ENCODE data around the gene POPDC2.
A peak's percentile ranks its signal among the peaks of the same experiment; 100 is the strongest.

POPDC2 gene

DNA sequence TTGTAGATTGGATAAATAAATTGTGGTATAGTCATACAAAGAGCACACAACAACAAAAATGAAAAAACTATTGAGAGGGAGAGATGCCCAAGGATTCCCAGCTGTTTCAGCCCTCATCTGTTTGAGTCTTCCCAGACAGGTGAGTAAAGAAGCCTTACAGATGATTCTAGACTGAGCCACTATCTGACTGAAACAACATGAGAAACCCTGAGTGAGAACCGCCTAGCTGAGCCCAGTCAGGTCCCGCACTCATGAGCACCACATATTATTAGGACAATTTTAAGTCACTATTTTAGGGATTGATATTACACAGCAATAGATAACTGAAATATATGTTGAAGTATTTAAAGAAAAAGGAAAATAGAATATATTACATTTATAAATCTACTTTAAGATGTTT lies 19.0 kb downstream of the POPDC2 start:
- Histone ChIP-seq H3K27ac (ENCODE audit: low read depth, low read length) (no peak overlapping the region), H3K4me1 (ENCODE audit: control insufficient read depth in 5 of 5, insufficient read depth in 5 of 5, low read length in 5 of 5) (peaks cover 0 to 29% (median 13%) of the 10 kb centered on the region in 5 donors), H3K4me3 (ENCODE audit: low read depth in 1 of 5, low read length in 5 of 5) (no peak overlapping the region), H3K36me3 (ENCODE audit: control insufficient read depth in 5 of 5, insufficient read depth in 5 of 5, low read length in 5 of 5) (peaks cover 0 to 12% (median 6%) of the 10 kb centered on the region in 5 donors), H3K27me3 (ENCODE audit: control insufficient read depth in 5 of 5, insufficient read depth in 4 of 5, low read length in 5 of 5) (no peaks in the 10 kb centered on the region), H3K9me3 (ENCODE audit: control insufficient read depth in 5 of 5, low read length in 5 of 5) (no peaks in the 10 kb centered on the region), H3K9ac (ENCODE audit: low read length in 5 of 5) (no peak overlapping the region)

DNA sequence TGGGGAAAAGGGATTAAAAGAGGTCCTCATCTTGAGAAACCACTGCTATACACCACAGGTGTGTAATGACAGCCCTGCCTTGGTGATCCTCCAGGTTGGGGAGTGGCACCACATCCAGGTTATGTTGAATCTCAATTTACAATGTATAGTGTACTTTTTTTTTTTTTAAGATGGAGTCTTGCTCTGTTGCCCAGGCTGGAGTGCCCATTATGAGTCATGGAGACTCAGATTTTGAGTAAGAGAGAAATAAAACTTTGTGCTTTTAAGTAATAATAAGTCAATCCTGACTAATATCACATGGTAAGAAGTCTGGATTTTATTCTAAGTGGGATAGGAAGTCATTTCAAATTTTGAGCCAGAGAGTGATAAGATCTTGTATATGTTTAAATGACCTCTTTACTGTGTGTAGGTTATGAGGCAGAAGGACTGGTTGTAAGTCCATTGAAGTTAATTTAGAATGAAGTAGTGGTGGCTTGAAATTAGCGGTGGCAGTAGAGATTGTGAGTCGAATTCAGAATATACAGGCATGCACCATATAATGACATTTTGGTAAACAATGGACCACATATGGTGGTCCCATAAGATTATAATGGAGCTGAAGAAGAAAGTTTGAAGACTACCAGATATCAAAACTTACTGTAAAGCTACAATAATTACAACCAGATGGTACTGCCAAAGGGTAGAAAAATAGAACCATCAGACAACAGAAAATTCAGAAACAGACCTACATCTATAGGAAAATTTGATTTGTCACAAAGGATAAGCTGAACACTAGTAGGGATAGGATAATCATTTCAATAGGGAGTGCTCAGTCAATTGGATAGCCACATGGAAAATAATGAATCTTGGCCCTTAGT lies 20.7 kb downstream of the POPDC2 start:
- Histone ChIP-seq H3K36me3 (ENCODE audit: control insufficient read depth in 5 of 5, insufficient read depth in 5 of 5, low read length in 5 of 5) (peaks cover 0 to 12% (median 6%) of the 10 kb centered on the region in 5 donors), H3K4me1 (ENCODE audit: control insufficient read depth in 5 of 5, insufficient read depth in 5 of 5, low read length in 5 of 5) (peaks cover 0 to 39% (median 17%) of the 10 kb centered on the region in 5 donors), H3K9me3 (ENCODE audit: control insufficient read depth in 5 of 5, low read length in 5 of 5) (no peaks in the 10 kb centered on the region), H3K27ac (ENCODE audit: low read depth, low read length) (peak overlapping the region; percentile 27), H3K4me3 (ENCODE audit: low read depth in 1 of 5, low read length in 5 of 5) (no peak overlapping the region), H3K27me3 (ENCODE audit: control insufficient read depth in 5 of 5, insufficient read depth in 4 of 5, low read length in 5 of 5) (no peaks in the 10 kb centered on the region), H3K9ac (ENCODE audit: low read length in 5 of 5) (no peak overlapping the region)

DNA sequence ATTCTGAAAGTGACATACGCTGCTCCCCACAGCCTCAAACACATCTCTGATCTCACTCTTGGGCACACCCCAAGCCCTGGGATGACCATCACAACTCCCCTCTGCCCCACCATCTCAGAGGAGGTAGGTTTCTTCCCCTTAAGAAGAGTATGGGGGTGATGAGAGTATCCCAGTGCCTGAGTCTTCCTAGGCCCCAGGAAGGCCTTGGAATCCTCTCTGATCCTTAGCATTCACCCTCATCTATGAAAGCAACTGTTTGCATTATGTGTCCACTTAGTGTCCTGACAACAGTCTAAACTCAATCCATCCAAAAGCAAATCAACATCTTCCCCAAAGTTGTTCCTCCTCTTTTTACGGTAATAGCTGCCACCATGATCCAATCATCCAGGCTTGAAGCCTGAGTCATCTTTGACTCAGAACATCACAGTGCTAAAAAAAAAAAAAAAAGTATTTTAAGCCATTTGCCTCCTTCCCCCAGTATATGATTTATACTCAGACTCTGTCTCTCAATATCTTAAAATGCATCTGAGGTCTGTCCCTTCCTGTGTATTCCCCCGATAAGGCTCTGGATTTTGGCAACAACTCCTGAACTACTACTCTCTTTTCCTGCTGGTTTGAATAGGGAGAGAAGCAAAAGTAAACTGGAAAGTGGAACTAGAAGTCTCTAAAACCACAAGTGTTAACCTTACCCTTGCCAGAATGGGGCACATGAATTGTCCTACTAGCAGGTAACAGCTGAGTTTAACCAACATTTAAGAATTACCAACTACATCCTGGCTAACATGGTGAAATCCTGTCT lies 22.5 kb downstream of the POPDC2 start:
- Histone ChIP-seq H3K36me3 (ENCODE audit: control insufficient read depth in 5 of 5, insufficient read depth in 5 of 5, low read length in 5 of 5) (peaks cover 0 to 9% (median 4%) of the 10 kb centered on the region in 5 donors), H3K9ac (ENCODE audit: low read length in 5 of 5) (peak overlapping the region in 4 of 5 donors; percentile 4 to 65 (median 38)), H3K9me3 (ENCODE audit: control insufficient read depth in 5 of 5, low read length in 5 of 5) (no peaks in the 10 kb centered on the region), H3K4me3 (ENCODE audit: low read depth in 1 of 5, low read length in 5 of 5) (peak overlapping the region in 4 of 5 donors; percentile 20 to 38 (median 26)), H3K4me1 (ENCODE audit: control insufficient read depth in 5 of 5, insufficient read depth in 5 of 5, low read length in 5 of 5) (peaks cover 0 to 39% (median 17%) of the 10 kb centered on the region in 5 donors), H3K27ac (ENCODE audit: low read depth, low read length) (peak overlapping the region; percentile 88), H3K27me3 (ENCODE audit: control insufficient read depth in 5 of 5, insufficient read depth in 4 of 5, low read length in 5 of 5) (no peaks in the 10 kb centered on the region)

DNA sequence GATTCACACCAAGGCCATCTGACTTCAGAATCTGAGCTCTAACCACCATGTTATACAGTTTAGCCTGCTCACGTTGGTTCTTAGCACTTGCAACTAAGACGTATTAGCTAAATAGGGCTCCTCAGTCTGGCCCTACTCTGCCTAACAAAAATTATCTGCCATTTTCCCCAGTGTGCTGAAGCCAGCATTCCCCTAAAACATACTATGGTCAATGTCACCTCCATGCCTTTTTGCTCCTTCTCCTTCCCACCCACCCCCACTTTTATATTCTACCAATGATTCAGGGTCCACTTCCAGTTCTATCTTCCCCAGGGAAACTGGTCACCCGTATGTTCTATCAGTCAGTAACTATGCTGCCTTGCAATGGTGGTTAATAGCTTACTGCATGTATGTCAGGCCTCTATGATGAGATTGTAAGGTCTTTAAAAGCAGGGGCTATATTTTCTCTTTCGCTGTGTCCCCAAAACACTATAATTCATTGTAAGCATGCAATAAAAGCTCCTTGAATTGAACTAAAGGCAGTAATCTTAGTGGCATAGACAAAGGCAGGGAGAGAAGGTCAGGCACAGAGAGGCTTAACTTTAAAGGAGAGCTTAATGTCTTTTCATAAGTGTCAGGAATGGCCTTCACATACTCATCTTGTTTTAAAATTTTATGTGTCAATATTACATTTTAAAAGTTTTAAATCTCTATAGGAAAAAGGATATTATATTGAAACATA lies 23.3 kb downstream of the POPDC2 start:
- Histone ChIP-seq H3K27me3 (ENCODE audit: control insufficient read depth in 5 of 5, insufficient read depth in 4 of 5, low read length in 5 of 5) (no peaks in the 10 kb centered on the region), H3K4me1 (ENCODE audit: control insufficient read depth in 5 of 5, insufficient read depth in 5 of 5, low read length in 5 of 5) (peaks cover 0 to 42% (median 17%) of the 10 kb centered on the region in 5 donors), H3K9ac (ENCODE audit: low read length in 5 of 5) (peak overlapping the region in 2 of 5 donors; percentile 8 to 27), H3K9me3 (ENCODE audit: control insufficient read depth in 5 of 5, low read length in 5 of 5) (no peaks in the 10 kb centered on the region), H3K27ac (ENCODE audit: low read depth, low read length) (peak overlapping the region; percentile 88), H3K4me3 (ENCODE audit: low read depth in 1 of 5, low read length in 5 of 5) (peak overlapping the region in 1 of 5 donors; percentile 20), H3K36me3 (ENCODE audit: control insufficient read depth in 5 of 5, insufficient read depth in 5 of 5, low read length in 5 of 5) (peaks cover 0 to 4% (median 3%) of the 10 kb centered on the region in 5 donors)

DNA sequence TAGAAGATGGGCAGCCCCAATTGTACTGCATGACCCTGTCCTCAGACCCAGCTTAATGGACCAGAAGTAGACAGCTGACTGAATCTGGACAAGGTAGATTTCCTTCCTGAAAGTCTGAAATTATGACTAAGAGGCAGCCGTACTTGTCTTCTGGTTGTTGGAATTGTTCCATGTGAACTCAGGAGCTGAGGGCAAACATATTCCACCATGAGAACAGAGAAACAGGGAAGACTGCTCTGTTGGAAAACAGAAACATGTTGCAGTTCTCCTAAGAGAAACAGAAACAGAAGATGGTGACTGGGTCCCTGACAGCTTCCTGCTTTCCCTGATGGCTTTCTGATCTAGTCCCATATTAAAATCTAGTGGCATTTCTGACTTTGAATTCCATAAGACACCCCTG lies 24.1 kb downstream of the POPDC2 start:
- peaks cover 0 to 3% (median 0%) of the 10 kb centered on the region in 5 donors for H3K36me3 ChIP-seq (ENCODE audit: control insufficient read depth in 5 of 5, insufficient read depth in 5 of 5, low read length in 5 of 5)
- H3K27ac ChIP-seq (ENCODE audit: low read depth, low read length) = peak overlapping the region; percentile 88
- H3K4me1 ChIP-seq (ENCODE audit: control insufficient read depth in 5 of 5, insufficient read depth in 5 of 5, low read length in 5 of 5) = peaks cover 0 to 44% (median 17%) of the 10 kb centered on the region in 5 donors
- no peaks in the 10 kb centered on the region for H3K27me3 ChIP-seq (ENCODE audit: control insufficient read depth in 5 of 5, insufficient read depth in 4 of 5, low read length in 5 of 5)
- H3K9me3 ChIP-seq (ENCODE audit: control insufficient read depth in 5 of 5, low read length in 5 of 5) = no peaks in the 10 kb centered on the region
- H3K4me3 ChIP-seq (ENCODE audit: low read depth in 1 of 5, low read length in 5 of 5) = no peak overlapping the region
- H3K9ac ChIP-seq (ENCODE audit: low read length in 5 of 5) = no peak overlapping the region

DNA sequence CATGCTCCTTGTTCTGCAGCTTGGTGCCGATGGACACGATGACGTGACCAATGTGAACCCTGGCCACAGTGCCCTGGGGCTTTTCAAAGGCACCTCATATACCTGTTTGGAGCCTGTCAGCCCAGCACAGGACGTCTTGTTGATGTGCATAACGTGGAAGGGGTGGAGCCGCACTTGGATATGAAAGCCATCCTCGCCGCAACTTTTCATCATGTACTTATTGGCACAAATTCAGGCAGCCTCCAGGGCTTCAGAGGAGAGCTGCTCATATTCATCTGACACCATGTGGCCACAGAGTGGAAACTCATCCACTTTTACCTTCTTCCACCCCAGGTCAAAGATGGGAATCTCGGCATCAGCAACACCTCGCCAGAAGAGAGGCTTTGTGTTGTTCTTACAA lies 24.7 kb downstream of the POPDC2 start:
- H3K27me3 ChIP-seq (ENCODE audit: control insufficient read depth in 5 of 5, insufficient read depth in 4 of 5, low read length in 5 of 5) = no peaks in the 10 kb centered on the region
- no peak overlapping the region for H3K9ac ChIP-seq (ENCODE audit: low read length in 5 of 5)
- no peaks in the 10 kb centered on the region for H3K9me3 ChIP-seq (ENCODE audit: control insufficient read depth in 5 of 5, low read length in 5 of 5)
- H3K36me3 ChIP-seq (ENCODE audit: control insufficient read depth in 5 of 5, insufficient read depth in 5 of 5, low read length in 5 of 5) = no peaks in the 10 kb centered on the region
- peaks cover 0 to 48% (median 20%) of the 10 kb centered on the region in 5 donors for H3K4me1 ChIP-seq (ENCODE audit: control insufficient read depth in 5 of 5, insufficient read depth in 5 of 5, low read length in 5 of 5)
- H3K4me3 ChIP-seq (ENCODE audit: low read depth in 1 of 5, low read length in 5 of 5) = no peak overlapping the region
- peak overlapping the region; percentile 88 for H3K27ac ChIP-seq (ENCODE audit: low read depth, low read length)

DNA sequence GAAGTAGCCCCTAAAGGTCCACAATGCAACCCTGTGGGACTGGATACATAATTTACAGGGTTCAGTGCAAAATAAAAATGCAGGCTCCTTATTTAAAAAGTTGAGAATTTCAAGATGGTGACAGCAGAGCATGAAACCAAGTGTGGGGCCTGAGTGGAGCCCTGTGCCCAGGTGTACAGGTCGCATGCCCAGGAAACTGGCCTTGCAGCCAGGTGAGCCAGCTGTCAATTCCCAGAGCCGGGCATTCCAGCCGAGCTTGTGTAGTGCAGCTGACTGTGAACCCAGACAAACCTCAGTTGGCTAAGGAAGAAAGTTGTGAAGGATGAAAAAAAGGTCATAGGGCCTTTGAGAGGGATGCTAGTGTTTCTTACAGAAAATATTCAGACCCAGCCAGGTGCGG lies 27.6 kb downstream of the POPDC2 start:
- H3K4me1 ChIP-seq (ENCODE audit: control insufficient read depth in 5 of 5, insufficient read depth in 5 of 5, low read length in 5 of 5) = peaks cover 11 to 61% (median 38%) of the 10 kb centered on the region in 5 donors
- H3K27me3 ChIP-seq (ENCODE audit: control insufficient read depth in 5 of 5, insufficient read depth in 4 of 5, low read length in 5 of 5) = no peaks in the 10 kb centered on the region
- H3K9me3 ChIP-seq (ENCODE audit: control insufficient read depth in 5 of 5, low read length in 5 of 5) = no peaks in the 10 kb centered on the region
- H3K9ac ChIP-seq (ENCODE audit: low read length in 5 of 5) = no peak overlapping the region
- H3K27ac ChIP-seq (ENCODE audit: low read depth, low read length) = no peak overlapping the region
- no peak overlapping the region for H3K4me3 ChIP-seq (ENCODE audit: low read depth in 1 of 5, low read length in 5 of 5)
- H3K36me3 ChIP-seq (ENCODE audit: control insufficient read depth in 5 of 5, insufficient read depth in 5 of 5, low read length in 5 of 5) = no peaks in the 10 kb centered on the region

DNA sequence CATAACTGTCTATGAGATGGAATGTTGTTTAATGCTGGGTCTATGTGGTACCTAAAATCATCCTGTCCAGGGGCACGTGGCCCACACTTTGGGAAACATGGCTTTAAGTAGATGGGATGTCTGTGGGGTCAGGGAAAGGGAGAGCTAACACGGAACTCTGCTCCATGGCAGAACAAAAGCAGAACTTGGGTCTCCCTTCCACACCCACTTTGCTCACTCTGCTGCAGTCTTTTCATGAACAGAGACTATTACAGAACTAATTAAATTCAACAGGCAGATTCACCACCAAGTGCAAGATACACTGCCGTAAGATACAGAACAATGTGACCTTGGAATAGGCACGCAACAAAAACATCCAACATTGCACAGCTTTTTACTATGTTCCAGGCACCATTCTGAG lies 28.2 kb downstream of the POPDC2 start:
- no peaks in the 10 kb centered on the region for H3K36me3 ChIP-seq (ENCODE audit: control insufficient read depth in 5 of 5, insufficient read depth in 5 of 5, low read length in 5 of 5)
- H3K9me3 ChIP-seq (ENCODE audit: control insufficient read depth in 5 of 5, low read length in 5 of 5) = no peaks in the 10 kb centered on the region
- H3K27me3 ChIP-seq (ENCODE audit: control insufficient read depth in 5 of 5, insufficient read depth in 4 of 5, low read length in 5 of 5) = no peaks in the 10 kb centered on the region
- H3K4me1 ChIP-seq (ENCODE audit: control insufficient read depth in 5 of 5, insufficient read depth in 5 of 5, low read length in 5 of 5) = peaks cover 11 to 61% (median 34%) of the 10 kb centered on the region in 5 donors
- H3K9ac ChIP-seq (ENCODE audit: low read length in 5 of 5) = no peak overlapping the region
- no peak overlapping the region for H3K27ac ChIP-seq (ENCODE audit: low read depth, low read length)
- no peak overlapping the region for H3K4me3 ChIP-seq (ENCODE audit: low read depth in 1 of 5, low read length in 5 of 5)

DNA sequence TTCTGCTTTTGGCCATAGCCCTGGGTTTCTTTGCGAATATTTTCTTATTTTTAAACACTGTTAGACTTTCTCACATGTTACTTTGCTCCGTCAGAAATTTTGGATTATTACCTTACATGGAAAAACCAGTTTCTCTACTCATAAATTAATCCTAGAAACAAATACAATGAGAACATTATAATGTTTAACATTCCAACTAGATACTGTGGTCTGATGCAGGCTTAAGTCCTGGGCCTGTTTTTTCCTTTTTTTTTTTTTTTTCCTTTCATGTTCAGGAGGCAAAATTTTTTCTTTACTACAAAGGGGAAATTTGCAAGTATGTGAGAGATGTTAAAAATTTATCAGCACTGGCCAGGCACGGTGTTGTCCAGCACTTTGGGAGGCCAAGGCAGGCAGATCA lies 28.9 kb downstream of the POPDC2 start:
- no peak overlapping the region for H3K4me3 ChIP-seq (ENCODE audit: low read depth in 1 of 5, low read length in 5 of 5)
- no peak overlapping the region for H3K9ac ChIP-seq (ENCODE audit: low read length in 5 of 5)
- peaks cover 11 to 60% (median 32%) of the 10 kb centered on the region in 5 donors for H3K4me1 ChIP-seq (ENCODE audit: control insufficient read depth in 5 of 5, insufficient read depth in 5 of 5, low read length in 5 of 5)
- peak overlapping the region; percentile 9 for H3K27ac ChIP-seq (ENCODE audit: low read depth, low read length)
- H3K9me3 ChIP-seq (ENCODE audit: control insufficient read depth in 5 of 5, low read length in 5 of 5) = no peaks in the 10 kb centered on the region
- no peaks in the 10 kb centered on the region for H3K27me3 ChIP-seq (ENCODE audit: control insufficient read depth in 5 of 5, insufficient read depth in 4 of 5, low read length in 5 of 5)
- no peaks in the 10 kb centered on the region for H3K36me3 ChIP-seq (ENCODE audit: control insufficient read depth in 5 of 5, insufficient read depth in 5 of 5, low read length in 5 of 5)

Measured in subcutaneous abdominal adipose tissue (tissue), 5 donors.